Psoas muscle (tissue), 8 donors: ENCODE measurements around the gene MAGED4. TPM values are rescaled to one million over a fixed set of nuclear protein-coding genes. Genes with fewer than 3 reads are reported as not detected.
"Not testable (repeated sequence)": the region's sequence is repeated elsewhere in the genome, so short reads cannot be mapped to it uniquely, and the experiment has no call there.

Experiments used
- ATAC-seq, 4 donors: fragments of 200-7000 bp; cut with Tn5 transposase; one replicate each; pipeline ENCODE4 v1.9.1; 2020; ENCODE audit warnings: moderate library complexity in 3 of 4, mild to moderate bottlenecking in 2 of 4
- DNase-seq, 2 donors: peaks; one replicate each; pipeline ENCODE4 v3.0.0-alpha.2; 2020
- H3K27ac ChIP-seq: fragments of 200-600 bp; one replicate; pipeline ENCODE4 v1.8.0; 2022
- H3K27me3 ChIP-seq, 3 donors: fragments of 200-600 bp in 1 of 3; one replicate each; pipeline versions ENCODE4 v1.6.1 to v1.8.0; 2013 to 2022; ENCODE audit warnings: low read length in 2 of 3, mild to moderate bottlenecking in 2 of 3, moderate library complexity in 1 of 3; ENCODE audit not compliant: insufficient read depth in 3 of 3
- H3K36me3 ChIP-seq, 2 donors: fragments of 200-600 bp in 1 of 2; one replicate each; pipeline versions ENCODE4 v1.6.1 to v1.8.0; 2013 to 2022; ENCODE audit warnings: low read depth in 1 of 2, mild to moderate bottlenecking in 1 of 2, moderate library complexity in 1 of 2; ENCODE audit not compliant: insufficient read depth in 1 of 2
- H3K4me1 ChIP-seq: fragments of 200-600 bp; one replicate; pipeline ENCODE4 v1.8.0; 2022
- H3K4me3 ChIP-seq: fragments of 200-600 bp; one replicate; pipeline ENCODE4 v1.8.0; 2022; ENCODE audit warnings: mild to moderate bottlenecking
- H3K9me3 ChIP-seq: fragments of 200-600 bp; one replicate; pipeline ENCODE4 v1.8.0; 2022
- WGBS, 3 donors: extraction: QIAGEN DNeasy Blood & Tissue Kit; methylation state at CpG; one replicate each; pipeline versions ENCODE4 v1.1.6 to v1.1.7; 2013; 5-methylcytosine and 5-hydroxymethylcytosine counted together
- intact Hi-C, 2 donors: fragments of 100-400 bp; cut with DNase I; formaldehyde crosslinking; loops; one replicate each; pipeline versions ENCODE4 v1.11.0 to v1.14.2; 2022
- long read RNA-seq, 2 donors: library from polyadenylated mRNA; unstranded; transcript quantifications; one replicate each; pipeline ENCODE4 v2.0.0, GENCODE V29; 2021
- polyA plus RNA-seq, 3 donors: library from polyadenylated mRNA; stranded (reverse); fragments of 200-250 nt; gene quantifications; one replicate each; pipeline ENCODE4 v1.2.3, GENCODE V29; 2013
- total RNA-seq, 4 donors: library from RNA; stranded (reverse); fragmentation: NEBNext Ultra II Directional in 2 of 4; extraction: Animal tissue kit (Norgen Biotek cat#: 25700) in 2 of 4; gene quantifications; one replicate each; pipeline versions ENCODE4 v1.2.1 to v1.2.4, GENCODE V29; 2021 to 2023
- TF ChIP-seq, protein P1 (sequence below): fragments of 200-600 bp; IDR thresholded peaks from one replicate; pipeline ENCODE4 v1.8.0; 2022; ENCODE audit warnings: antibody characterized with exemption
- donor health status: healthy with polysubstance abuse.
- donor health status: DM: no; HTN: no; CAD: no; lungs with moderate emphysema.
- donor health status: Bipolar disorder and iron deficiency.
- donor health status: healthy.
- donor health status: DM: yes; HTN: yes; CAD: no.
- donor health status: DM: no; HTN: no; CAD: no.
- donor health status: DM: no; HTN: no; CAD: no.
- donor health status: DM: yes; HTN: yes; CAD: no.

The MAGED4 gene
- total RNA-seq (under 1 TPM in 2 of 4 donors, not detected in 2; 0.17 to 0.28 TPM), polyA plus RNA-seq (under 1 TPM; 0.05 to 0.69 (median 0.34) TPM)
- long read RNA-seq, donor 1, partial matches to known transcripts, result 0 of 1 reads
- long read RNA-seq, donor 1, other reads (novel, unspliced or antisense), result 1 of 1 reads
- long read RNA-seq, donor 2, result 0 reads

DNA sequence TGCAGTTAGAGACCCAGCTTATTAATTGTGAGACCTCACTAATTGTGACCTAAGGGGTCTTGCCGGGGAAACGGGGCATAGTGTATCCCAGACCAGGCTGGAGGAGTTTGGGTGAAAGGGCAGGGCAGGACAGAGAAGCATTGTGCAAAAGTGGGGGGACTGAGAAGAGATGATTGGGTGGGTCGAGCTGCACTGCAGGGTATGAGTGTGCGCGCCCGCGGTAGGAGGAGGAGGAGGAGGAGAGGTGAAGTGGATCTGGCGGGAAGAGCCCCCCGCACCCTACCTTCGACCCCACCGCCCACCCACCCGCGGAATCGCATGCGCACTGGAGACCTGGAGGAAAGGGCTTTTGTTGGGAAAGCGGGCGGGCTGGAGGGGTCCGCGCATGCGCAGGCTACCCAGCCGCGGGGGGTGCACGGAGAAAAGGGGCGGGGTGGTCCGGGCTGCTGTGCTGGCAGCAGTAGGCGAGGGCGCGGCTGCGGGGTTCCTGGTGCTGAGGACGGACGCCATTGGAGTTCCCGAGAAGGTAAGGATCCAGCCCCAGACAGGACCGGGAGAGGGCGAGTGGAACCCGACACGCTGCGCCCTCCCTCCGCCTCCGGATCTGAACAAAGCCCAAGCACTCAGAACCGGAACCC, at the start of gene MAGED4:
Gene MAGED4 (plus strand): TSS at position 449 of the 638 bp plus-strand sequence. CDS start 1,035 bp downstream, outside the sequence.
- H3K27ac ChIP-seq, intact Hi-C loops, H3K4me1 ChIP-seq, DNase-seq, H3K4me3 ChIP-seq, H3K27me3 ChIP-seq, H3K36me3 ChIP-seq, H3K9me3 ChIP-seq, ATAC-seq: not testable (repeated sequence)
- no CpG with 5 or more reads among the region's 40 CpGs for WGBS, 3 donors

DNA sequence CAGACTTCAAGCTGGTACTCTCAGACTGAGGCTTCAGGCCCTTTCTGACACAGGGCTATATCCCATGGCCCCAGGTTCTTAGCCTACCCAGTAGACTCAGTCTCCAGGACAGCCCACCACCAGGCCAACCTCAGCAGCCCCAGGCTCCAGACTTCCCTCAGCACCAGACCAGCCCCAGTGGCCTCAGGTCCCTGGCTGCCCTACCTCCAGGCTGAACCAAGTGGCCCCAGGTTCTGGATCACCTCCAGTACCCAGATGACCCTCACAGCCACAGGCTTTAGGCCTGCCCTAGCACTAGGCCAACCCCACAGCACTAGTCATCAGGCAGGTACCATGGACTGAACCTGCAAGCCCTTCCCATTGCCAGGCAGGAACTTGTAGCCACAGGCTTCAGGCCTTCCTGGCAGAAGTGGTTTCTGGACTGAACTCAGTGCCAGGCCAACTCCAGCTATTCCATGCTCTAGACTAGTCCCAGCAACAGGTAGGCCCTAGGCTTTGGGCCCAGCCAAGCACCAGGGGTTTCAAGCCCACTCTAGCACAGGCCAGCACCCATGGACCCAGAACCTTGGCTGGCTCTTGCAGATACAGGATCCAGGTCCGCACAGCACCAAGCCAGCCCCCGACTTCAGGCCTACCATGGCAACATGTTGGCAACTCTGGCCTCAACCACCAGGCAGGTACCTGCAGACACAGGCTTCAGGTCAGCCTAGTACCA, 45.7 kb upstream of the MAGED4 start:
- H3K9me3 ChIP-seq, result no peaks in the 10 kb centered on the region
- H3K4me1 ChIP-seq, result no peaks in the 10 kb centered on the region
- H3K27ac ChIP-seq, result no peak overlapping the region
- TF ChIP-seq, protein P1, sequence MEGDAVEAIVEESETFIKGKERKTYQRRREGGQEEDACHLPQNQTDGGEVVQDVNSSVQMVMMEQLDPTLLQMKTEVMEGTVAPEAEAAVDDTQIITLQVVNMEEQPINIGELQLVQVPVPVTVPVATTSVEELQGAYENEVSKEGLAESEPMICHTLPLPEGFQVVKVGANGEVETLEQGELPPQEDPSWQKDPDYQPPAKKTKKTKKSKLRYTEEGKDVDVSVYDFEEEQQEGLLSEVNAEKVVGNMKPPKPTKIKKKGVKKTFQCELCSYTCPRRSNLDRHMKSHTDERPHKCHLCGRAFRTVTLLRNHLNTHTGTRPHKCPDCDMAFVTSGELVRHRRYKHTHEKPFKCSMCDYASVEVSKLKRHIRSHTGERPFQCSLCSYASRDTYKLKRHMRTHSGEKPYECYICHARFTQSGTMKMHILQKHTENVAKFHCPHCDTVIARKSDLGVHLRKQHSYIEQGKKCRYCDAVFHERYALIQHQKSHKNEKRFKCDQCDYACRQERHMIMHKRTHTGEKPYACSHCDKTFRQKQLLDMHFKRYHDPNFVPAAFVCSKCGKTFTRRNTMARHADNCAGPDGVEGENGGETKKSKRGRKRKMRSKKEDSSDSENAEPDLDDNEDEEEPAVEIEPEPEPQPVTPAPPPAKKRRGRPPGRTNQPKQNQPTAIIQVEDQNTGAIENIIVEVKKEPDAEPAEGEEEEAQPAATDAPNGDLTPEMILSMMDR, result no peak
- H3K27me3 ChIP-seq, result no peaks in the 10 kb centered on the region
- no peak overlapping the region for H3K4me3 ChIP-seq
- intact Hi-C loops, result no loop called here
- no peaks in the 10 kb centered on the region for H3K36me3 ChIP-seq
- 92 to 94% (median 93%) methylated on average over 2 of the region's 2 CpGs for WGBS, 3 donors
- no peak for ATAC-seq
- peak in 1 of 2 donors; percentile 25 for DNase-seq

GRCh38 chrX:52139545-52139895, 45.2 kb upstream of the MAGED4 start:
- ATAC-seq, result no peak
- intact Hi-C loops, result no loop called here

DNA sequence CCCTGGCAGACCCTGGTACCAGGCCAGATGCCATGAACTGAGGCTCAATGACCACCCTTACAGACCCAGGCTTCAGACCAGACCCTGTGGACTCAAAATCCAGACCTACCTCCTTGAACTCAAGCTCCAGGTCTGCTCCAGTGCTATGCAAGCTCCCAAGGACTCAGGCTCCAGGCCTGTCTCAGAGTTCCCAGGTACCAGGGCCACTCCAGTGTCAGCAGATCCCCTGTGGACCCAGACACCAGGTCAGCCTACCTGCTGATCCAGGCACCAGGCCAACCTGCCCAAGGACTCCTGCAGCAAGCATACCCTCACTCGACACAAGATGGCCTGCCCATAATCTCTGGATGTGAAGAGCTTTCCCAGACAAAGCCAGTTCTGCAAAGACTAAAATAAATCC, 44.7 kb upstream of the MAGED4 start:
- TF ChIP-seq, protein P1, result no peak
- H3K4me3 ChIP-seq, result no peak overlapping the region
- intact Hi-C loops, result no loop called here
- H3K27me3 ChIP-seq, result no peaks in the 10 kb centered on the region
- no peaks in the 10 kb centered on the region for H3K36me3 ChIP-seq
- H3K9me3 ChIP-seq, result no peaks in the 10 kb centered on the region
- no peak for DNase-seq
- no peaks in the 10 kb centered on the region for H3K4me1 ChIP-seq
- no peak for ATAC-seq
- no peak overlapping the region for H3K27ac ChIP-seq
- WGBS, 3 donors, result 44 to 93% (median 75%) methylated on average over 1 of the region's 1 CpG

More at GRCh38 chrX:52139545-52139895, 45.2 kb upstream of the MAGED4 start:
- no peak for DNase-seq
- Histone ChIP-seq H3K27me3 (no peaks in the 10 kb centered on the region), H3K9me3 (no peaks in the 10 kb centered on the region), H3K4me1 (no peaks in the 10 kb centered on the region), H3K4me3 (no peak overlapping the region), H3K36me3 (no peaks in the 10 kb centered on the region), H3K27ac (no peak overlapping the region)
- TF ChIP-seq, protein P1, result no peak

- H3K4me3 ChIP-seq, H3K27ac ChIP-seq, H3K4me1 ChIP-seq, H3K36me3 ChIP-seq, DNase-seq, ATAC-seq, H3K9me3 ChIP-seq, intact Hi-C loops: not testable (repeated sequence)
- peaks cover 0 to 15% (median 0%) of the 10 kb centered on the region in 3 donors for H3K27me3 ChIP-seq
- WGBS, 3 donors, result 62 to 96% (median 93%) methylated on average over 9 to 10 of the region's 10 CpGs
Measured at GRCh38 chrX:52150667-52151066, 34.0 kb upstream of the MAGED4 start.

DNA sequence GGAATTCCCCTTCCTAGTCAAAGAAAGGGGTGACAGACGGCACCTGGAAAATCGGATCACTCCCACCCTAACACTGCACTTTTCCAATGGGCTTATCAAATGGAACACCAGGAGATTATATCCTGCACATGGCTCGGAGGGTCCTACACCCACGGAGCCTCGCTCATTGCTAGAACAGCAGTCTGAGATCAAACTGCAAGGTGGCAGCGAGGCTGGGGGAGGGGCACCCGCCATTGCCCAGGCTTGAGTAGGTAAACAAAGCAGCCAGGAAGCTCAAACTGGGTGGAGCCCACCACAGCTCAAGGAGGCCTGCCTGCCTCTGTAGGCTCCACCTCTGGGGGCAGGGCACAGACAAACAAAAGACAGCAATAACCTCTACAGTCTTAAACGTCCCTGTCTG, 24.5 kb upstream of the MAGED4 start:
- H3K4me3 ChIP-seq, H3K9me3 ChIP-seq, H3K27ac ChIP-seq, ATAC-seq, H3K27me3 ChIP-seq, H3K36me3 ChIP-seq, H3K4me1 ChIP-seq, intact Hi-C loops, DNase-seq: not testable (repeated sequence)
- WGBS, 3 donors, result 53 to 80% (median 79%) methylated on average over 8 of the region's 8 CpGs
